ENCODE data around the gene PRDX2. TPM values are rescaled to one million over a fixed set of nuclear protein-coding genes. Genes with fewer than 3 reads are reported as not detected.

The PRDX2 gene
- total and polyA plus RNA-seq, 2 experiments from 2014 or later, result 497 to 581 TPM

DNA sequence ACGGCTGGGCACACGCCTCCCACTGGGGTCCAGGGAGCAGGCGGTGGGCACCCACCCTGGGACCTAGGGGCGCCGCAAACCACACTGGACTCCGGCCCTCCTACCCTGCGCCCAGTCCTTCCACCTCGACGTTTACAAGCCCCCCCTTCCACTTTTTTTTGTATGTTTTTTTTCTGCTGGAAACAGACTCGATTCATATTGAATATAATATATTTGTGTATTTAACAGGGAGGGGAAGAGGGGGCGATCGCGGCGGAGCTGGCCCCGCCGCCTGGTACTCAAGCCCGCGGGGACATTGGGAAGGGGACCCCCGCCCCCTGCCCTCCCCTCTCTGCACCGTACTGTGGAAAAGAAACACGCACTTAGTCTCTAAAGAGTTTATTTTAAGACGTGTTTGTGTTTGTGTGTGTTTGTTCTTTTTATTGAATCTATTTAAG lies 8.7 kb downstream of the PRDX2 start:
- Histone ChIP-seq H3K9me2 (replicated peaks; ENCODE audit: insufficient read depth) (no peaks in the 10 kb centered on the region), H3K36me3 (replicated peaks; ENCODE audit: insufficient read depth, low read depth) (no peaks in the 10 kb centered on the region), H3K4me2 (peak overlapping the region; percentile 84), H4K20me1 (ENCODE audit: insufficient read depth, poor library complexity, severe bottlenecking) (peaks cover 10% of the 10 kb centered on the region), H3K27me3 (no peaks in the 10 kb centered on the region), H2AFZ (no peak overlapping the region), H3K27ac (peak overlapping the region; percentile 99), H3K4me1 (ENCODE audit: insufficient read depth) (peaks cover 29% of the 10 kb centered on the region), H3K79me2 (peaks cover 18% of the 10 kb centered on the region), H3K4me3 (peak overlapping the region; percentile 94), H3K9me3 (ENCODE audit: low read depth) (no peaks in the 10 kb centered on the region)
- WGBS (ENCODE audit: low lambda C conversion rate, missing lambda C conversion rate), result 2% methylated on average over 20 of the region's 22 CpGs
- DNase-seq (ENCODE audit: low spot score), result no peak
- TF ChIP-seq EZH2 (IDR thresholded peaks at IDR 0.05; ENCODE audit: borderline replicate concordance), result no peak
- TF ChIP-seq, protein P1, sequence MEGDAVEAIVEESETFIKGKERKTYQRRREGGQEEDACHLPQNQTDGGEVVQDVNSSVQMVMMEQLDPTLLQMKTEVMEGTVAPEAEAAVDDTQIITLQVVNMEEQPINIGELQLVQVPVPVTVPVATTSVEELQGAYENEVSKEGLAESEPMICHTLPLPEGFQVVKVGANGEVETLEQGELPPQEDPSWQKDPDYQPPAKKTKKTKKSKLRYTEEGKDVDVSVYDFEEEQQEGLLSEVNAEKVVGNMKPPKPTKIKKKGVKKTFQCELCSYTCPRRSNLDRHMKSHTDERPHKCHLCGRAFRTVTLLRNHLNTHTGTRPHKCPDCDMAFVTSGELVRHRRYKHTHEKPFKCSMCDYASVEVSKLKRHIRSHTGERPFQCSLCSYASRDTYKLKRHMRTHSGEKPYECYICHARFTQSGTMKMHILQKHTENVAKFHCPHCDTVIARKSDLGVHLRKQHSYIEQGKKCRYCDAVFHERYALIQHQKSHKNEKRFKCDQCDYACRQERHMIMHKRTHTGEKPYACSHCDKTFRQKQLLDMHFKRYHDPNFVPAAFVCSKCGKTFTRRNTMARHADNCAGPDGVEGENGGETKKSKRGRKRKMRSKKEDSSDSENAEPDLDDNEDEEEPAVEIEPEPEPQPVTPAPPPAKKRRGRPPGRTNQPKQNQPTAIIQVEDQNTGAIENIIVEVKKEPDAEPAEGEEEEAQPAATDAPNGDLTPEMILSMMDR (IDR thresholded peaks at IDR 0.05; ENCODE audit: poor library complexity), result no peak
- TF ChIP-seq EZH2phosphoT487 (IDR thresholded peaks at IDR 0.05; ENCODE audit: low read depth, severe bottlenecking, unreplicated experiment), result peak; percentile 41

DNA sequence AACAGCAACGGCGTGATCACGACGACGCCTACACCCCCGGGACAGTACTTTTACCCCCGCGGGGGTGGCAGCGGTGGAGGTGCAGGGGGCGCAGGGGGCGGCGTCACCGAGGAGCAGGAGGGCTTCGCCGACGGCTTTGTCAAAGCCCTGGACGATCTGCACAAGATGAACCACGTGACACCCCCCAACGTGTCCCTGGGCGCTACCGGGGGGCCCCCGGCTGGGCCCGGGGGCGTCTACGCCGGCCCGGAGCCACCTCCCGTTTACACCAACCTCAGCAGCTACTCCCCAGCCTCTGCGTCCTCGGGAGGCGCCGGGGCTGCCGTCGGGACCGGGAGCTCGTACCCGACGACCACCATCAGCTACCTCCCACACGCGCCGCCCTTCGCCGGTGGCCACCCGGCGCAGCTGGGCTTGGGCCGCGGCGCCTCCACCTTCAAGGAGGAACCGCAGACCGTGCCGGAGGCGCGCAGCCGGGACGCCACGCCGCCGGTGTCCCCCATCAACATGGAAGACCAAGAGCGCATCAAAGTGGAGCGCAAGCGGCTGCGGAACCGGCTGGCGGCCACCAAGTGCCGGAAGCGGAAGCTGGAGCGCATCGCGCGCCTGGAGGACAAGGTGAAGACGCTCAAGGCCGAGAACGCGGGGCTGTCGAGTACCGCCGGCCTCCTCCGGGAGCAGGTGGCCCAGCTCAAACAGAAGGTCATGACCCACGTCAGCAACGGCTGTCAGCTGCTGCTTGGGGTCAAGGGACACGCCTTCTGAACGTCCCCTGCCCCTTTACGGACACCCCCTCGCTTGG lies 9.3 kb downstream of the PRDX2 start:
- peaks cover 10% of the 10 kb centered on the region for H4K20me1 ChIP-seq (ENCODE audit: insufficient read depth, poor library complexity, severe bottlenecking)
- H3K4me3 ChIP-seq, result peak overlapping the region; percentile 94
- peak overlapping the region; percentile 84 for H3K4me2 ChIP-seq
- H3K27me3 ChIP-seq, result no peaks in the 10 kb centered on the region
- H3K79me2 ChIP-seq, result peaks cover 18% of the 10 kb centered on the region
- H3K36me3 ChIP-seq (replicated peaks; ENCODE audit: insufficient read depth, low read depth), result no peaks in the 10 kb centered on the region
- H3K9me3 ChIP-seq (ENCODE audit: low read depth), result no peaks in the 10 kb centered on the region
- H3K27ac ChIP-seq, result peak overlapping the region; percentile 99
- H3K4me1 ChIP-seq (ENCODE audit: insufficient read depth), result peaks cover 33% of the 10 kb centered on the region
- H3K9me2 ChIP-seq (replicated peaks; ENCODE audit: insufficient read depth), result no peaks in the 10 kb centered on the region
- 1% methylated on average over 56 of the region's 84 CpGs for WGBS (ENCODE audit: low lambda C conversion rate, missing lambda C conversion rate)
- TF ChIP-seq EZH2phosphoT487 (IDR thresholded peaks at IDR 0.05; ENCODE audit: low read depth, severe bottlenecking, unreplicated experiment) (peak; percentile 40), EZH2 (IDR thresholded peaks at IDR 0.05; ENCODE audit: borderline replicate concordance) (no peak)
- TF ChIP-seq, protein P1 (IDR thresholded peaks at IDR 0.05; ENCODE audit: poor library complexity), result no peak
- no peak overlapping the region for H2AFZ ChIP-seq
- DNase-seq (ENCODE audit: low spot score), result peak; percentile 70

DNA sequence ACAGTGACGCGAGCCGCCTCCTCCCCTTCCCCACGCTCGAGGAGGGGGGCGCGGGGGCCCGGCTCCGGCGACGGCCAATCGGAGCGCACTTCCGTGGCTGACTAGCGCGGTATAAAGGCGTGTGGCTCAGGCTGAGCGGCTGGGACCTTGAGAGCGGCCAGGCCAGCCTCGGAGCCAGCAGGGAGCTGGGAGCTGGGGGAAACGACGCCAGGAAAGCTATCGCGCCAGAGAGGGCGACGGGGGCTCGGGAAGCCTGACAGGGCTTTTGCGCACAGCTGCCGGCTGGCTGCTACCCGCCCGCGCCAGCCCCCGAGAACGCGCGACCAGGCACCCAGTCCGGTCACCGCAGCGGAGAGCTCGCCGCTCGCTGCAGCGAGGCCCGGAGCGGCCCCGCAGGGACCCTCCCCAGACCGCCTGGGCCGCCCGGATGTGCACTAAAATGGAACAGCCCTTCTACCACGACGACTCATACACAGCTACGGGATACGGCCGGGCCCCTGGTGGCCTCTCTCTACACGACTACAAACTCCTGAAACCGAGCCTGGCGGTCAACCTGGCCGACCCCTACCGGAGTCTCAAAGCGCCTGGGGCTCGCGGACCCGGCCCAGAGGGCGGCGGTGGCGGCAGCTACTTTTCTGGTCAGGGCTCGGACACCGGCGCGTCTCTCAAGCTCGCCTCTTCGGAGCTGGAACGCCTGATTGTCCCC lies 10.1 kb downstream of the PRDX2 start, which contains the start of gene JUNB:
Gene JUNB (plus strand): TSS at position 142 of the 706 bp plus-strand sequence. CDS start 286 bp downstream, at position 428.
- 2% methylated on average over 53 of the region's 73 CpGs for WGBS (ENCODE audit: low lambda C conversion rate, missing lambda C conversion rate)
- peaks cover 41% of the 10 kb centered on the region for H3K4me1 ChIP-seq (ENCODE audit: insufficient read depth)

More for the DNA sequence above, 10.1 kb downstream of the PRDX2 start, which contains the start of gene JUNB:
- DNase-seq (ENCODE audit: low spot score), result peak; percentile 98
- Histone ChIP-seq H2AFZ (no peak within 1 kb of the TSS), H3K9me3 (ENCODE audit: low read depth) (no peaks in the 10 kb centered on the region), H3K4me3 (peak within 1 kb of the TSS; percentile 94), H3K79me2 (peaks cover 18% of the 10 kb centered on the region), H3K36me3 (replicated peaks; ENCODE audit: insufficient read depth, low read depth) (no peaks in the 10 kb centered on the region), H3K9me2 (replicated peaks; ENCODE audit: insufficient read depth) (no peaks in the 10 kb centered on the region), H3K27me3 (no peaks in the 10 kb centered on the region), H3K4me2 (peak within 1 kb of the TSS; percentile 84), H3K27ac (peak within 1 kb of the TSS; percentile 99), H4K20me1 (ENCODE audit: insufficient read depth, poor library complexity, severe bottlenecking) (peaks cover 10% of the 10 kb centered on the region)
- no peak for TF ChIP-seq EZH2 (IDR thresholded peaks at IDR 0.05; ENCODE audit: borderline replicate concordance)
- no peak for TF ChIP-seq EZH2phosphoT487 (IDR thresholded peaks at IDR 0.05; ENCODE audit: low read depth, severe bottlenecking, unreplicated experiment)
- TF ChIP-seq, protein P1 (IDR thresholded peaks at IDR 0.05; ENCODE audit: poor library complexity), result no peak

Measured in hepatocyte (in vitro differentiated cells).